Measurements from ENCODE around the gene YOD1.

YOD1 gene

GRCh38 chr1:207072233-207072632 is 21.2 kb upstream of the YOD1 start:
- no peak for FAIRE-seq

- no peak for FAIRE-seq
These were observed 20.4 kb upstream of the YOD1 start for GRCh38 chr1:207071426-207071825.

GRCh38 chr1:207070811-207071210 is 19.8 kb upstream of the YOD1 start:
- FAIRE-seq, result no peak

- no peak for FAIRE-seq
These were observed 19.0 kb upstream of the YOD1 start for GRCh38 chr1:207069858-207070506.

GRCh38 chr1:207069061-207069460 is 18.1 kb upstream of the YOD1 start:
- no peak for FAIRE-seq

GRCh38 chr1:207067665-207068064 is 16.7 kb upstream of the YOD1 start:
- FAIRE-seq, result no peak

- FAIRE-seq, result no peak
These were observed 16.2 kb upstream of the YOD1 start for GRCh38 chr1:207067185-207067584.

- FAIRE-seq, result no peak
These were observed 13.6 kb upstream of the YOD1 start for GRCh38 chr1:207064561-207064960.

- FAIRE-seq, result no peak
These were observed 12.0 kb upstream of the YOD1 start for GRCh38 chr1:207063014-207063413.

GRCh38 chr1:207062058-207062457 is 11.1 kb upstream of the YOD1 start:
- no peak for FAIRE-seq

GRCh38 chr1:207060596-207060995 is 9.6 kb upstream of the YOD1 start:
- no peak for FAIRE-seq

- no peak for FAIRE-seq
These were observed 8.9 kb upstream of the YOD1 start for GRCh38 chr1:207059881-207060280.

GRCh38 chr1:207058878-207059867 is 8.2 kb upstream of the YOD1 start:
- peak; percentile 70 for FAIRE-seq

GRCh38 chr1:207058252-207058651 is 7.2 kb upstream of the YOD1 start:
- FAIRE-seq, result no peak

GRCh38 chr1:207056673-207057072 is 5.7 kb upstream of the YOD1 start:
- no peak for FAIRE-seq

- no peak for FAIRE-seq
These were observed 4.5 kb upstream of the YOD1 start for GRCh38 chr1:207055386-207056001.

GRCh38 chr1:207054491-207054890 is 3.5 kb upstream of the YOD1 start:
- no peak for FAIRE-seq

GRCh38 chr1:207052911-207053769 is 2.1 kb upstream of the YOD1 start, which contains the start of gene PFKFB2:
Gene PFKFB2, plus strand, starts transcription at chr1:207053275. Its CDS starts 1,443 bp downstream, at chr1:207054718.
- peak; percentile 89 for FAIRE-seq

GRCh38 chr1:207050480-207051190 is 373 bp downstream of the YOD1 start:
- no peak for FAIRE-seq

- FAIRE-seq, result peak; percentile 77
These were observed 1.0 kb downstream of the YOD1 start for GRCh38 chr1:207049974-207050391.

GRCh38 chr1:207049514-207049913 is 1.5 kb downstream of the YOD1 start:
- FAIRE-seq, result no peak

- FAIRE-seq, result no peak
These were observed 2.0 kb downstream of the YOD1 start for GRCh38 chr1:207049054-207049453.

Data from islet of Langerhans (tissue), 1 donor.